Skeletal muscle tissue (tissue), 4 donors: Measurements from ENCODE around the gene KCNIP4. TPM values are rescaled to one million over a fixed set of nuclear protein-coding genes. Genes with fewer than 3 reads are reported as not detected.

ENCODE experiments used
- H3K27ac ChIP-seq: one replicate; pipeline ENCODE4 v1.7.0; 2013; ENCODE audit warnings: mild to moderate bottlenecking, low read depth, low read length, inconsistent platforms
- H3K27me3 ChIP-seq, 3 donors: one replicate each; pipeline ENCODE4 v1.7.0; 2013; ENCODE audit warnings: low read length in 3 of 3; ENCODE audit not compliant: control insufficient read depth in 3 of 3, insufficient read depth in 3 of 3
- H3K36me3 ChIP-seq, 3 donors: one replicate each; pipeline ENCODE4 v1.7.0; 2013; ENCODE audit warnings: low read length in 3 of 3; ENCODE audit not compliant: control insufficient read depth in 3 of 3, insufficient read depth in 3 of 3
- H3K4me1 ChIP-seq, 3 donors: one replicate each; pipeline ENCODE4 v1.7.0; 2013; ENCODE audit warnings: low read length in 3 of 3, mild to moderate bottlenecking in 3 of 3; ENCODE audit not compliant: control insufficient read depth in 3 of 3, insufficient read depth in 3 of 3
- H3K4me3 ChIP-seq, 3 donors: one replicate each; pipeline ENCODE4 v1.7.0; 2013; ENCODE audit warnings: low read length in 3 of 3
- H3K9ac ChIP-seq, 3 donors: one replicate each; pipeline ENCODE4 v1.7.0; 2013; ENCODE audit warnings: low read length in 3 of 3, mild to moderate bottlenecking in 3 of 3, moderate library complexity in 2 of 3, low read depth in 1 of 3
- H3K9me3 ChIP-seq, 3 donors: one replicate each; pipeline ENCODE4 v1.7.0; 2013; ENCODE audit warnings: low read length in 3 of 3; ENCODE audit not compliant: control insufficient read depth in 3 of 3
- total RNA-seq: library from RNA; depleted of rRNA; stranded (reverse); fragments of >200 nt; gene quantifications from one replicate; pipeline ENCODE4 v1.2.3, GENCODE V29; 2014
- donor health status: Osteomylitis.

KCNIP4 gene
- total RNA-seq, 1 donor from 2014 or later: 0.52 TPM

- no peak overlapping the region for H3K4me3 ChIP-seq
- no peaks in the 10 kb centered on the region for H3K4me1 ChIP-seq
- H3K36me3 ChIP-seq: no peaks in the 10 kb centered on the region
- H3K27ac ChIP-seq: no peak overlapping the region
- H3K9me3 ChIP-seq: no peaks in the 10 kb centered on the region
- H3K27me3 ChIP-seq: no peaks in the 10 kb centered on the region
- H3K9ac ChIP-seq: no peak overlapping the region
Measured at GRCh38 chr4:21722157-21722839, 226.3 kb downstream of the KCNIP4 start.

GRCh38 chr4:21716531-21716930 is 232.0 kb downstream of the KCNIP4 start:
- Histone ChIP-seq H3K4me3 (no peak overlapping the region), H3K9ac (no peak overlapping the region), H3K9me3 (no peaks in the 10 kb centered on the region), H3K4me1 (no peaks in the 10 kb centered on the region), H3K27me3 (no peaks in the 10 kb centered on the region), H3K36me3 (no peaks in the 10 kb centered on the region), H3K27ac (no peak overlapping the region)

- H3K4me3 ChIP-seq: no peak overlapping the region
- no peaks in the 10 kb centered on the region for H3K9me3 ChIP-seq
- H3K36me3 ChIP-seq: no peaks in the 10 kb centered on the region
- H3K4me1 ChIP-seq: no peaks in the 10 kb centered on the region
- no peaks in the 10 kb centered on the region for H3K27me3 ChIP-seq
- no peak overlapping the region for H3K9ac ChIP-seq
- no peak overlapping the region for H3K27ac ChIP-seq
Measured at GRCh38 chr4:21710179-21710835, 238.3 kb downstream of the KCNIP4 start.

GRCh38 chr4:21709761-21710160 is 238.8 kb downstream of the KCNIP4 start:
- Histone ChIP-seq H3K9me3 (no peaks in the 10 kb centered on the region), H3K4me3 (no peak overlapping the region)

GRCh38 chr4:21709031-21709430 is 239.5 kb downstream of the KCNIP4 start:
- Histone ChIP-seq H3K9me3 (no peaks in the 10 kb centered on the region), H3K4me1 (no peaks in the 10 kb centered on the region), H3K36me3 (no peaks in the 10 kb centered on the region), H3K27me3 (no peaks in the 10 kb centered on the region), H3K27ac (no peak overlapping the region), H3K4me3 (no peak overlapping the region), H3K9ac (no peak overlapping the region)

More at GRCh38 chr4:21709761-21710160, 238.8 kb downstream of the KCNIP4 start:
- H3K9ac ChIP-seq: no peak overlapping the region
- H3K4me1 ChIP-seq: no peaks in the 10 kb centered on the region
- H3K27me3 ChIP-seq: no peaks in the 10 kb centered on the region
- no peak overlapping the region for H3K27ac ChIP-seq
- H3K36me3 ChIP-seq: no peaks in the 10 kb centered on the region

- Histone ChIP-seq H3K27ac (no peak overlapping the region), H3K36me3 (no peaks in the 10 kb centered on the region), H3K4me3 (no peak overlapping the region), H3K4me1 (no peaks in the 10 kb centered on the region), H3K9me3 (no peaks in the 10 kb centered on the region), H3K27me3 (no peaks in the 10 kb centered on the region), H3K9ac (no peak overlapping the region)
Measured at GRCh38 chr4:21699446-21699845, 249.1 kb downstream of the KCNIP4 start.

GRCh38 chr4:21697583-21697982 is 251.0 kb downstream of the KCNIP4 start:
- H3K27ac ChIP-seq: no peak overlapping the region
- H3K27me3 ChIP-seq: no peaks in the 10 kb centered on the region
- H3K9ac ChIP-seq: no peak overlapping the region
- H3K4me3 ChIP-seq: no peak overlapping the region
- H3K36me3 ChIP-seq: no peaks in the 10 kb centered on the region
- no peaks in the 10 kb centered on the region for H3K9me3 ChIP-seq
- H3K4me1 ChIP-seq: no peaks in the 10 kb centered on the region

GRCh38 chr4:21695141-21695540 is 253.4 kb downstream of the KCNIP4 start:
- H3K4me3 ChIP-seq: no peak overlapping the region
- H3K27ac ChIP-seq: no peak overlapping the region
- H3K36me3 ChIP-seq: no peaks in the 10 kb centered on the region
- no peaks in the 10 kb centered on the region for H3K4me1 ChIP-seq
- H3K27me3 ChIP-seq: no peaks in the 10 kb centered on the region
- no peak overlapping the region for H3K9ac ChIP-seq
- H3K9me3 ChIP-seq: no peaks in the 10 kb centered on the region

GRCh38 chr4:21692241-21692640 is 256.3 kb downstream of the KCNIP4 start:
- Histone ChIP-seq H3K4me3 (no peak overlapping the region), H3K36me3 (no peaks in the 10 kb centered on the region), H3K27ac (no peak overlapping the region), H3K4me1 (no peaks in the 10 kb centered on the region), H3K9me3 (no peaks in the 10 kb centered on the region), H3K9ac (no peak overlapping the region), H3K27me3 (no peaks in the 10 kb centered on the region)

- Histone ChIP-seq H3K4me1 (no peaks in the 10 kb centered on the region), H3K9me3 (no peaks in the 10 kb centered on the region), H3K27ac (no peak overlapping the region), H3K36me3 (no peaks in the 10 kb centered on the region), H3K27me3 (no peaks in the 10 kb centered on the region), H3K4me3 (no peak overlapping the region), H3K9ac (no peak overlapping the region)
Measured at GRCh38 chr4:21688596-21689265, 259.8 kb downstream of the KCNIP4 start.
